GM18858 (cell line): ENCODE data around the gene FAM90A26.
"Not testable (repeated sequence)": the region's sequence is repeated elsewhere in the genome, so short reads cannot be mapped to it uniquely, and the experiment has no call there.

Experiments
- ATAC-seq: cut with Tn5 transposase; IDR thresholded peaks from one replicate; pipeline ENCODE4 v1.9.1; 2021; ENCODE audit not compliant: unreplicated experiment

FAM90A26 gene, protein sequence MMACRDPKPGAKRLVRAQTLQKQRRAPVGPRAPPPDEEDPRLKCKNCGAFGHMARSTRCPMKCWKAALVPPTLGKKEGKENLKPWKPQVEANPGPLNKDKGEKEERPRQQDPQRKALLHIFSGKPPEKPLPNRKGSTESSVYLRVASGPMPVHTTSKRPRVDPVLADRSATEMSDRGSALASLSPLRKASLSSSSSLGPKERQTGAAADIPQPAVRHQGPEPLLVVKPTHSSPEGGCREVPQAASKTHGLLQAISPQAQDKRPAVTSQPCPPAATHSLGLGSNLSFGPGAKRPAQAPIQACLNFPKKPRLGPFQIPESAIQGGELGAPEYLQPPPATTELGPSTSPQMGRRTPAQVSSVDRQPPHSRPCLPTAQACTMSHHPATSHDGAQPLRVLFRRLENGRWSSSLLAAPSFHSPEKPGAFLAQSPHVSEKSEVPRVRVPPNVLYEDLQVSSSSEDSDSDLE

DNA sequence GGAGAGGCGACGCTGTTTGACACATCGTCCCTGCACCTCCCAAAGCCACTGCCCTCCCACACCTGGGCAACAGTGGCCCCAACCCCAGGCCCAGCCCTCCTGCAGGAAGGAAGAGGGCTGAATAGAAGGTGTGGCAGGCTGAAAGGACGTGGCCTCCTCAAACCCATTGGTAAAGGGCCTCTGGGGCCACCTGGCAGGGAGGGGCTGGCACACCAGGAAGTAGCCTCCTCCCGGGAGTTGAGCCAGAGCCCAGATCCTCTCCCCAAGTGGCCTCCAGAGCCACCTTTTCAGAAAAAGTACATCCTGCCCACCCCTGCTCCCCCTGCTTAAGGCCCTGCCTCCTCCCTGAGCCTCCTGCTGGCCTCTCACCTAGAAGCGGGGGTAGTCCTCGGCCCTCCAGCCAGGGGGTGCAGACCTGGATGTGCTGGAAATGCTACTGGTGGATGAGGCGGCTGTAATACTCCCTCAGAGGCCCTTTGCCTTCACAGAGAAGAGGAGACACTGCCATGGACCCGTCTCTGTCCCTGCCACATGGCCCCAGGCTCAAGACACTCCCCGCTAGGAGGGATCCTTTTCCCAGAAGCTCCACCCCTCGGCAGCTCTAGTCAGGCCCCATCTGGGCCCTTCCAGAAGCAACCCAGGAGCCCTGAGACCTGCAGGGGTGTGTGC is at the start of gene FAM90A26:
TSS of gene FAM90A26 (plus strand) at position 619 of the 669 bp plus-strand sequence. CDS start 2,764 bp downstream, outside the sequence.
- not testable (repeated sequence) for ATAC-seq

DNA sequence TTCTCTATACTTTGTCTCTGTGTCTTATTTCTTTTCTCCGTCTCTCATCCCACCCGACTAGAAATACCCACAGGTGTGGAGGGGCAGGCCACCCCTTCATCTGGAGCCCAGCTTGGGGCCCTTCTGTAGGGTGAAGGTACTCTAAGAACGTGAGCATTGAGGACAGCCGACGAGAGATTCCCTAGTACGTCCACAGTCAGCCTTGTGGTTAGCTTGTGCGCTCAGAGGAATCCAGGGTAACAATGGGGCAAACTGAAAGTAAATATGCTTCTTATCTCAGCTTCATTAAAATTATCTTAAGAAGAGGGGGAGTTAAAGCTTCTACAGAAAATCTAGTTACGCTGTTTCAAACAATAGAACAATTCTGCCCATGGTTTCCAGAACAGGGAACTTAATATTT is 47.5 kb upstream of the FAM90A26 start:
- ATAC-seq, result not testable (repeated sequence)

DNA sequence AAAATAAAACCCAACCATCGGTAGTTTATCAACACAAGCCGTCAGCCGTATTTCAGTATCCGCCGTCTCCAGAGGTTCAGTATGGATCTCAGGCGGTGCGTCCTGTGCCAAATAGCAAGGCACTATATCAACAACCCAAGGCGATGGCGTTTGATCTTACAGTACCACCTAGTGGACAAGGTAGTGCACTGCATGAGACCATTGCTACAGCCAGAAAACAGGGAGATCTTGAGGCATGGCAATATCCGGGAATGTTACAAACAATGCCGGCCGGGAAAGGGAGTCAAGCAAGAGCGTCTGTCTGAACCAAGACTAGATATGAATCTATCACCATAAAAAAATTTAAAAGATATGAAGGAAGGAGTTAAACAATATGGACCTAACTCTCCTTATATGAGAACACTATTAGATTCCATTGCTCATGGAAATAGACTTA is 46.6 kb upstream of the FAM90A26 start:
- ATAC-seq, result not testable (repeated sequence)

DNA sequence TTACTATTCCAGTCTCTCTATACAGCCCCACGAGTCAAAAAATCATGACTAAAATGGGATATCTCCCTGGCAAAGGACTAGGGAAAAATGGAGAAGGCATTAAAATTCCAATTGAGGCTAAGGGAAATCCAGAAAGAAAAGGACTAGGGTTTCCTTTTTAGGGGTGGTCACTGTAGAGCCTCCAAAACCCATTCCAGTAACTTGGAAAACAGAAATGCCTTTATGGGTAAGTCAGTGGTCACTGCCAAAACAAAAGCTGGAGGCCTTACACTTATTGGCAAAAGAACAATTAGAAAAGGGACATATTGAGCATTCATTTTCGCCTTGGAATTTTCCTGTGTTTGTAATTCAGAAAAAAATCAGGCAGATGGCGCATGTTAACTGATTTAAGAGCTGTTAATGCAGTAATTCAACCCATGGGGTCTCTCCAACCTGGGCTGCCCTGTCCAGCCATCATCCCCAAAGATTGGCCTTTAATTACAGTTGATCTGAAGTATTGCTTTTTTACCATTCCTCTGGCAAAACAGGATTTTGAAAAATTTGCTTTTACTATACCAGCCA is 44.5 kb upstream of the FAM90A26 start:
- not testable (repeated sequence) for ATAC-seq

DNA sequence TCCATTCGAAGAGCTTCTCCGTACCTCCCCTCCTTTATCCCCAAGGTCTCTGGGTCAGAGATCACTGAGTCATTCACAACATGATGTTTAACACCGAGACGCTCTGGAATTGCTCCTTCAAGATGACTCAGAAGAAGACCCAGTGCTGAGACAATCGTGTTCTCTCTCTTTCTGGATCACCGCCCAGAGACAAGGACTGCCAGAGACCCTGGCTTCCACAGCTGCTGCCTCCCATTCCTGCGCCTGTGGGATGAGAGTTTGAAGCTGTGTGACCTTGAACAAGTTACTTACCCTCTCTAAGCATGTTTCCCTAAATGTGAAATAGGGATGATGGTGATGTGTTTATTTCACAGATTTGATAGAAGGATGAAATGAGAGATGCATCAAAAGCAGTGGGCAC is 38.8 kb upstream of the FAM90A26 start:
- not testable (repeated sequence) for ATAC-seq

DNA sequence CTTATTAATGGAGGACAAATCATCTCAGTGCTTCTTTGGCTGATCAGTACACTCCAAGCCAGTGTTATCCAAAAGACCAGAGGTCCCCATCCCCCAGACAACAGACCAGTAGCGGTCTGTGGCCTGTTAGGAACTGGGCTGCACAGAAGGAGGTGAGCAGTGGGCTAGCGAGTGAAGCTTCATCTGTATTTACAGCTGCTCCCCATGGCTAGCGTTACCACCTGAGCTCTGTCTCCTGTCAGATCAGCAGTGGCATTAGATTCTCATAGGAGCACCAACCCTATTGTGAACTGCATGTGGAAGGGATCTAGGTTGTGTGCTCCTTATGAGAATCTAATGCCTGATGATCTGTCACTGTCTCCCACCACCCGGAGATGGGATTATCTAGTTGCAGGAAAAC is 37.4 kb upstream of the FAM90A26 start:
- ATAC-seq, result not testable (repeated sequence)

DNA sequence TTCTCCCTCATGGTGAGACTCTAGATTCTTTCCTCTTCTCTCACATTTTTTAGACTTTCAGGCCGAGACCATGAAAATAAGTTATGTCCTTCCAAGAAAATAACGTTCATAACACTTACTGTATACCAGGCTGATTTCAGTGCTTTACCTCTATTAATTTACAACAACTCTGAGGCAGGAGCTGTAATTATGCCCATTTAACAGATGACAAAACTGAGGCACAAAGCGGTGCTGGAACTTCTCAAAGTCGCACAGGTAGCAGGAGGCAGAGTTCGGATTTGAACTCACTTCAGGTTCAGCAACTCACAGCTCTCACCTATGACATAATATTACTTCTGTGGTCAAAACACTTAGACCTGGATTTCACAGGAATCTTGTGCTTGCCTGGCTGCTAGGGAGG is 36.2 kb upstream of the FAM90A26 start:
- ATAC-seq, result not testable (repeated sequence)

DNA sequence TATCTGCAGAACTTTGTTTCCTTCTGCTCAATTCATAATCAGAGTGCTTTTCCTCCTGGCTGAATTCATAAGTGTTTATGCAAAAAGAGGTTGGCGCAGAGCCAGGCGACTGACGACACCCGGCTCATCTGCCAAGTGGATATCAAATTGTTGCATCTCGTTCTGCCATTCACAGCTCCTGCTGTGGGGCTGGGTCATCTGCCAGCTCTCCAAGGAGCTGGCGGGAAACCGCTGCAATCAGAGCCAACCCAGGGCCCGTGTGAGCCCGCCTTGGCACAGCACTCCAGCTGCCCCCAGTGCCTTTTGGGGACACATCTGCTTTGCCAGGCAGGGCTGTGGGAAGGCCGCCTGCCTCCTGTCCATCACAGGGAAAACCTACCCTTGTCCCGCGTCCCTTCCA is 35.7 kb upstream of the FAM90A26 start:
- ATAC-seq, result not testable (repeated sequence)

DNA sequence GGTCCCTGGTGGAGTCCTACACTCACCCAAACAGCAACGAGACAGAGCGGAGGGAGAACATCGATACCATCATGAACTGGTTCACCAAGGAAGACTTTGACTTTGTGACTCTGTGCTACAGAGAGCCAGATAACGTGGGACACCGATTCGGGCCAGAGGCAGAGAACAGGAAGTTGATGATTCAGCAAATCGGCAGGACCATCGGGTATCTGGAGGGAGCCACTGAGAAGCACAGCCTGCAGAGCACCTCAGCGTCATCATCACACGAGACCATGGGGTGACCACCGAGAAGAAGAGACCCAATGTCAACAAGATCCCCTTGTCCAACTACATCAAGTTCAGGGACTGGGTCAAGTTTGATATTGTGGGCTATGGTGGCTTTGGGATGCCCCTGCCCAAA is 29.2 kb upstream of the FAM90A26 start:
- ATAC-seq, result not testable (repeated sequence)

DNA sequence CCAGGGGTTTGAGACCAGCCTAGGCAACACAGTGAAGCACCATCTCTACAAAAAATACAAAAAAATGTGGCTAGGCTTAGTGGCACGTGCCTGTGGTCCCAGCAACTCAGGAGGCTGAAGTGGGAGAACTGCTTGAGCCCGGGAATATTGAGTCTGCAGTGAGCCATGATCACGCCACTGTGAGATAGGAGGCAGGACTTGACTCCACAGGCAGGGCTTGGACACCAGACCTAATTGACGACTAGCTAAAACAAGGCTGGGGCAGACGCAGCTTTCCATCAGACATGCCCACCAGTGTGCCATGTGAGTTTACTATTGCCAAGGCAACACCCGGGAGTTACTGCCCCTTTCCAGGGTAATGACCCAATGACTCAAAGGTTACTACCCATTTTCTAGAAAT is 27.4 kb upstream of the FAM90A26 start:
- ATAC-seq, result not testable (repeated sequence)

DNA sequence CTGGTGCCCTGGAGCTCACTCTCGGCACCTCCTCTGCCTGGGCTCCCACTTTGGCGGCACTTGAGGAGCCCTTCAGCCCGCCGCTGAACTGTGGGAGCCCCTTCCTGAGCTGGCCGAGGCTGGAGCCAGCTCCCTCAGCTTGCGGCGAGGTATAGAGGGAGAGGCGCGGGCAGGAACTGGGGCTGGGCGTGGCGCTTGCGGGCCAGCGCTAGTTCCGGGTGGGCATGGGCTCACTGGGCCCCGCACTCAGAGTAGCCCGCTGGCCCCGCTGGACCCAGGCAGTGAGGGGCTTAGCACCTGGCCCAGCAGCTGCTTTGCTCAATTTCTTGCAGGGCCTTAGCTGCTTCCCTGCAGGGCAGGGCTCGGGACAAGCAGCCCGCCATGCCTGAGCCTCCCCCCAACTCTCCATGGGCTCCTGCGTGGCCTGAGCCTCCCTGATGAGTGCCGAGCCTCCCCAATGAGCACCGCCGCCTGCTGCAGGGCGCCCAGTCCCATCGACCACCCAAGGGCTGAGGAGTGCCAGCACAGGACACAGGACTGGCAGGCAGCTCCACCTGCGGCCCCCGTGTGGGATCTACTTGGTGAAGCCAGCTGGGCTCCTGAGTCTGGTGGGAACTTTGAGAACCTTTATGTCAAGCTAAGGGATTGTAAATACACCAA is 26.7 kb upstream of the FAM90A26 start:
- ATAC-seq, result no peak

DNA sequence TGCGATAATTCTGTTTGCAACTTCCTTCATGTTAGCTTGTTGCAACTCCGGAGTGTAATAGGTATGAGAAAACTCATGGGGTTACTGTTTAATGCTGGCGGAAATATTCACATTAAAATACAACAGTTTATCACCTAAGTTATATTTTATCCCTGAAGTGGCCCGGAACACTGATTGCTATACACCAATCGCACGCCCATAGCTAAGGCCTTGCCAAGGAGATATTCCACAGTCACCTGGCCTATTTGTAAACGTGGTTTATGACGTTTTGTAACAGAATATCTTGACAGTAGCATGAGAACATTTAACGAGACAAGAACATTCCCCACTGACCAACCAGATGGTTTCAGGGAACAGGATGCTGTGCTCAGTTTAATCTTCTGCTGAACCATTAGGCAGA is 23.2 kb upstream of the FAM90A26 start:
- no peak for ATAC-seq

DNA sequence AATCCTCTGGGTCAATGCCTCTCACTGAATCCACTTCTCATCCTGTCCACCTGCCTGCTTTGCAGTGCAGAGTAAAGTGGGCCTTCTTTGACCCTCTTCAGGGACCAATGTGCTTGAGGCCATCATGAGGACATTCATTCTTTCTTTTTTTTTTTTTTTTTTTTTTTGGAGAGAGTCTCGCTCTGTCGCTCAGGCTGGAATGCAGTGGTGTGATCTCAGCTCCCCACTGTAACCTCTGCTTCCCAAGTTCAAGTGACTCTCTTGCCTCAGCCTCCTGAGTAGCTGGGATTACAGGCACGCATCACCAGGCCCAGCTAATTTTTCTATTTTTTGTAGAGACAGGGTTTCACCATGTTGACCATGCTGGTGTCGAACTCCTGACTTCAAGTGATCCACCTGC is 22.8 kb upstream of the FAM90A26 start:
- ATAC-seq, result not testable (repeated sequence)

DNA sequence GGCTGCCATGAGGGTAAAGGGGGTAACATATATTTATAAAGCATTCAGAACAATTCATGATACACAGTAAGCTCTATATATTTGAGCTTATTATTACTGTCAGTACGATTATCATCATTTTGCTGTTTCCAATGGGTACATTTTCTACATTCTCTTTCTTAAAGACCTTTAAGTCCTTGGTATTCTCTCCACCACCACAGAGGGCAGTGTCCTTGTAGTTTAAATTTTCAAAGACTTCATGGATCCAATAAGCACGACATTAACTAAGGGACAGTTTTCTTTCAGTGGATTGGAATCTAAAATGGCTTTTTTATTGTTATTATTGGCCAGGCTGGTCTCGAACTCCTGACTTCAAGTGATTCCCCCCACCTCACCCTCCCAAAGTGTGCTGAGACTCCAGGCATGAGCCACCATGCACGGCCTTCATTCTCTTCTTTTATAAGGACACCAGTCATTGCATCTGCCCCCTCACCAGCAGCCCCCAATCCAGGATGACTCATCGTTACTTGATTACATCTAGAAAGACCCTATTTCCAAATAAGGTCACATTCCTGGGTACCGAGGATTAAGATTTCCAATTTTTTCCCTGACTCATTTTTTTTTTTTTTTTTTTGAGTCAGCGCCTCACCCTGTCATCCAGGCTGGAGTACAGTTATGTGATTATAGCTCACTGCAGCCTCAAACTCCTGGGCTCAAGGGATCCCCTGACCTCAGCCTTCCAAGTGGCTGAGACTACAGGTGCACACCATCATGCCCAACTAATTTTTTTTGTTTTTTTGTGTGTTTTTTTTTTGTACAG is 21.4 kb upstream of the FAM90A26 start:
- ATAC-seq, result not testable (repeated sequence)

DNA sequence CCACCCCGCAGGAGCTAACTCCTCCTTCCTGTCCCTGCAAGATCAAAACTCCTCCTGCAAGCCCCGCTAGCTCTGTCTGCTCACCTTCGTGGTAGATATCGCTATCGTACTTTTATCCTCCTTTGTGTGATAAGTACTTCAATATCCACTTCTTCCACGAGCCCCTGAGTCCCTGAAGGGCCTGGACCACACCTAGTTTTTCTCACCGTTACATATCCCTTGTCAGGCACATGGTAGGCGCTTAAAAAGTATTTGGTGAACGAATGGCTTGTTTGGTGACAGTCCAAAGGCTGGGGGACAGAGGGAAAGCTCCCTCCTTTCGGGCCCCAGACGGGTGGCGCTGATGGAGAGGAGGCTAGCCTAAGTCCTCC is 18.4 kb upstream of the FAM90A26 start:
- not testable (repeated sequence) for ATAC-seq

DNA sequence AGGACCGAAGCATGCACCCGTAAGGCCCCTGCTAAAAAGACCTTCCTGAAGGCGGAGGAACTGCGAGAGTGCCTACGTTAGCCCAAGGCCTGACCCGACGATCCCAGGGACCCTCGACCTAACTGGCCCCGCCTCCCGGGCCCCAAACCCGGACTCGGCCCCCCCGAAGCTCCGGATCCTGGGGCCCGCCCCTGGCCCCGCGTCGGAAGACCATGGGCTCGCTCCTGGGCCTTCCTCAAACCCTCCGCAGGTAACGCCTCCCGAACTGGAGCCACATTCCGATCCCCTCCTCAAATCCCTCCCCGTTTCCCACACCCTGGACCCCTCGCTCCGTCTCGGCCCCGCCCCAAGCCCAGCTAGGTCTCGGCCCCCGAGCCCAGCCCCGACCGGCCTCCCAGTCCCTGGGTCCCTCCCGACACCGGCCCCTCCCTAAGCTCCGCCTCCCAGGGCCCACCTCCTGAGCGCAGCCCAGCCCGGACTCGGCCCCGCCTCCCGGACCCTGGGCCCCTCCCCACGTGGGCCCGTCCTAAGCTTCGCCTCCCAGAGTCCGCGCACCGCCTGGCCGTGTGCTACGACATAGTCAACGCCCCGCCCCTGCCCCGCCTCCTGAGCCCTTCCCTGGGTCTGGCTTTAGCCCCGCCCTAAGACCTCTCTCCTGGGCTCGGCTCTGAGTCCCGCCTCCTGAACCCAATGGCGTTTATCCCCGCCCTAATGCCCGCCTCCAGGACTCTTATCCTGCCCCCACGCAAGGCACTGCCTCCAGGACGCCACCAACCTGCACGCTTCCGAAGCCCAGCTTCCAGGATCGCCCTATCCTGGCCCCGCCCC is 17.8 kb upstream of the FAM90A26 start:
- ATAC-seq, result not testable (repeated sequence)

DNA sequence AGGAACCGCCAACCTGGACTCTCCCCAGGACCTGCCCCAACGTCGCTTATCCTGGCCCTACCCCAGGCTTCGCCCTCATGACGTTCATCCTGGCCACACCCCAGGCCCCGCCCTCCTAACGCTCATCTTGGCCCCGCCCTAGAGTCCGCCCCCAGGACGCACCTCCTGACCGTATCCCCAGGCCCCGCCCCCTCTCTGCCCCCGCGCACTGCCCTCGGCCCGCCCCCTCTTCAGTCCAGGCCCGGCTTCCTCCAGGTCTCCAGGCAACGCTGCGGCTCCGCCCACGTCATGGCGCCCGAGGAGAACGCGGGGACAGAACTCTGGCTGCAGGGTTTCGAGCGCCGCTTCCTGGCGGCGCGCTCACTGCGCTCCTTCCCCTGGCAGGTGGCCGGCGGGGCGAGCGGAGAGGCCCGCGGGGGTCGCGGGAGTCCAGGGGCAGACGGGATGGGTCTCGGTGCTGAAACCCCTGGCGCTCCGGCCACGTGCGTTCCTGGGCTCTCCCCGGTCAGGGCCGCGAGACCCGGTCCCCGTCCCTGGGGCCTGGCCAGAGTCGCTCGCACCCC is 17.1 kb upstream of the FAM90A26 start:
- not testable (repeated sequence) for ATAC-seq

DNA sequence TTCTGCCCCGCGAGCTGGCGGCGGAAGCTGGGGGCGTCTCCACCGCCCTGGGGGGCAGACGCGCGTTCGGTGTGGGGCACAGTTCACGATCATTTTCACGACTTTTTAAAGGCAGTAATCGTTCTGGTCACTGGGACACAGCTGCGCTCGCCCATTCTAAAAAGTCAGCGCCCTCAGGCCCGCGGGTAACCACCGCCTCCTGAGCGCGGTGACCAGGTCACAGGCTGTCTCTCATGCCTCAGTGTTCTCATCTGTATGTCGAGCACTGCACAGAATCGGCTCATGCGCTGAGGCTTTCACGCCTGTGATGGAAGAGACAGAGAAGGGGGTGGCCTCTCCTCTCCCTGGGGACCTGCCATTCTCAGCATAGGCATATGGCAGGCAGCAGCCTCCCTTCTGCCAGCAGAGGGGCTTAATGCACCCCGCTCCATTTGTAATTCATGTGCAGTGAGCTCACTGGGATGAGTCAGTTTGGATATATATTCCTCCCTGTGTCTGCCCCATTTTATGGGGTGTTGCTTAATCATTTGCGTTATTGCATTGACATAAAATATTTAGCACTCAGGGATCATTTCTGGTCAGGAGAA is 16.5 kb upstream of the FAM90A26 start:
- ATAC-seq, result not testable (repeated sequence)
